Caco-2 (cell line): ENCODE results near the gene HOXD11. TPM values are rescaled to one million over a fixed set of nuclear protein-coding genes. Genes with fewer than 3 reads are reported as not detected.

ENCODE experiments used
- BruUV-seq: library from RNA; stranded (reverse); fragments of 400-500 nt; replicated peaks from 2 replicates; lab custom pipeline; 2021; lab: Mats Ljungman, UMichigan
- CTCF ChIA-PET: fragments of 300-600 bp; sonication (Branson Sonifier 250); formaldehyde crosslinking; loops from one replicate; lab custom pipeline; 2022; ENCODE audit warnings: antibody characterized with exemption; lab: Charles Lee
- POLR2A ChIA-PET: fragments of 300-600 bp; sonication (Branson Sonifier 250); formaldehyde crosslinking; loops from one replicate; lab custom pipeline; 2022; ENCODE audit warnings: antibody characterized with exemption; lab: Charles Lee
- DNase-seq, 2 experiments: peaks; one replicate each; pipeline versions ENCODE4 v3.0.0 to v3.0.0-alpha.2; 2020 to 2022
- H3K27me3 ChIP-seq: replicated peaks from 2 replicates; pipeline ENCODE4 v1.6.0; 2011; ENCODE audit warnings: low read length; ENCODE audit not compliant: control insufficient read depth, insufficient read depth
- H3K36me3 ChIP-seq: 2 replicates; pipeline ENCODE4 v1.5.1; 2011; ENCODE audit warnings: low read length; ENCODE audit not compliant: control insufficient read depth, insufficient read depth
- H3K4me1 ChIP-seq: fragments of 250-450 bp; sonication (Bioruptor Pico); 2 replicates; pipeline ENCODE4 v1.5.1; 2020; ENCODE audit warnings: mild to moderate bottlenecking
- H3K4me3 ChIP-seq: 2 replicates; pipeline ENCODE4 v1.5.1; 2011; ENCODE audit warnings: low read depth, mild to moderate bottlenecking, control low read depth, low read length
- H3K9me3 ChIP-seq: fragments of 250-450 bp; sonication (Bioruptor Pico); 2 replicates; pipeline ENCODE4 v1.5.1; 2020; ENCODE audit warnings: mild to moderate bottlenecking, moderate library complexity
- H3K27ac Mint-ChIP-seq: one replicate; pipeline ENCODE4 v1.8.0; 2022; ENCODE audit warnings: mixed read lengths; ENCODE audit not compliant: unreplicated experiment
- H3K27me3 Mint-ChIP-seq: one replicate; pipeline ENCODE4 v1.8.0; 2022; ENCODE audit warnings: mixed read lengths; ENCODE audit not compliant: insufficient read depth, unreplicated experiment
- H3K36me3 Mint-ChIP-seq: one replicate; pipeline ENCODE4 v1.8.0; 2022; ENCODE audit warnings: mild to moderate bottlenecking, mixed read lengths; ENCODE audit not compliant: insufficient read depth, unreplicated experiment
- H3K4me1 Mint-ChIP-seq: one replicate; pipeline ENCODE4 v1.8.0; 2022; ENCODE audit warnings: low read depth, mixed read lengths; ENCODE audit not compliant: unreplicated experiment
- H3K4me3 Mint-ChIP-seq: one replicate; pipeline ENCODE4 v1.8.0; 2022; ENCODE audit warnings: mild to moderate bottlenecking, moderate library complexity, mixed read lengths; ENCODE audit not compliant: unreplicated experiment
- H3K9me3 Mint-ChIP-seq: one replicate; pipeline ENCODE4 v1.8.0; 2022; ENCODE audit warnings: mixed read lengths; ENCODE audit not compliant: unreplicated experiment
- CTCF ChIP-seq, 2 experiments: fragments of 200-600 bp in 1 of 2; IDR thresholded peaks; 1 replicate in 1 of 2; 2 replicates in 1 of 2; pipeline versions ENCODE4 v1.5.1 to v1.8.0; 2011 to 2022; ENCODE audit warnings: antibody characterized with exemption in 1 of 2, control low read depth in 1 of 2, inconsistent platforms in 1 of 2, low read depth in 1 of 2, low read length in 1 of 2, mild to moderate bottlenecking in 1 of 2, moderate library complexity in 1 of 2; ENCODE audit not compliant: insufficient read depth in 1 of 2, severe bottlenecking in 1 of 2, unreplicated experiment in 1 of 2
- intact Hi-C: fragments of 100-400 bp; cut with micrococcal nuclease; formaldehyde crosslinking; loops from one replicate; pipeline ENCODE4 v1.10.0; 2022; ENCODE audit not compliant: unreplicated experiment
- total RNA-seq: library from RNA; stranded (reverse); gene quantifications from 2 replicates; pipeline ENCODE4 v1.2.3, GENCODE V29; 2022

The HOXD11 gene
- total RNA-seq, 1 experiment from 2014 or later: not detected

GRCh38 chr2:176092270-176093144 is 14.6 kb upstream of the HOXD11 start, which contains the start of gene HOXD13:
Gene HOXD13 (plus strand): TSS chr2:176092721. CDS start chr2:176092891, 170 bp downstream.
- H3K36me3 ChIP-seq: no peaks in the 10 kb centered on the region
- no peak for DNase-seq
- Mint-ChIP-seq H3K36me3 (no peaks in the 10 kb centered on the region), H3K9me3 (no peaks in the 10 kb centered on the region), H3K27ac (no peak within 1 kb of the TSS), H3K4me3 (peak within 1 kb of the TSS; percentile 68), H3K4me1 (no peaks in the 10 kb centered on the region), H3K27me3 (peaks cover 41% of the 10 kb centered on the region)
- H3K27me3 ChIP-seq: peaks cover 16% of the 10 kb centered on the region
- no peak for TF ChIP-seq CTCF (IDR thresholded peaks at IDR 0.05; ENCODE audit: insufficient read depth in 1 of 2, low read depth in 1 of 2, low read length in 1 of 2, severe bottlenecking in 1 of 2, unreplicated experiment in 1 of 2)
- H3K4me3 ChIP-seq: peak within 1 kb of the TSS; percentile 36
- H3K9me3 ChIP-seq: no peaks in the 10 kb centered on the region
- H3K4me1 ChIP-seq: peaks cover 9% of the 10 kb centered on the region
- intact Hi-C loops: loop anchor here (10.0 kb wide), 2 partner anchors 488 to 1058 kb away; no protein-coding TSS in a partner anchor
- no TSS peak for BruUV-seq
- CTCF ChIA-PET: no interaction called here
- POLR2A ChIA-PET: no interaction called here

- CTCF ChIA-PET: interaction anchor here (0.7 kb wide), 1 partner anchor 33 kb away, joined by 3 read pairs; no protein-coding TSS in a partner anchor
- Histone ChIP-seq H3K4me1 (peaks cover 15% of the 10 kb centered on the region), H3K27me3 (peaks cover 14% of the 10 kb centered on the region), H3K36me3 (no peaks in the 10 kb centered on the region), H3K4me3 (peak overlapping the region; percentile 36), H3K9me3 (no peaks in the 10 kb centered on the region)
- POLR2A ChIA-PET: no interaction called here
- H3K4me3 Mint-ChIP-seq: peak overlapping the region; percentile 68
- no peak for DNase-seq
- H3K4me1 Mint-ChIP-seq: no peaks in the 10 kb centered on the region
- no peaks in the 10 kb centered on the region for H3K36me3 Mint-ChIP-seq
- peaks cover 43% of the 10 kb centered on the region for H3K27me3 Mint-ChIP-seq
- intact Hi-C loops: loop anchor here (10.0 kb wide), 2 partner anchors 489 to 1059 kb away; no protein-coding TSS in a partner anchor
- TF ChIP-seq CTCF (IDR thresholded peaks at IDR 0.05; ENCODE audit: insufficient read depth in 1 of 2, low read depth in 1 of 2, low read length in 1 of 2, severe bottlenecking in 1 of 2, unreplicated experiment in 1 of 2): peak in 1 of 2 experiments; percentile 14
- H3K27ac Mint-ChIP-seq: no peak overlapping the region
- BruUV-seq: no TSS peak
- H3K9me3 Mint-ChIP-seq: no peaks in the 10 kb centered on the region
Observed at GRCh38 chr2:176093145-176093897, 13.8 kb upstream of the HOXD11 start.

GRCh38 chr2:176093898-176094249 is 13.2 kb upstream of the HOXD11 start:
- no peak overlapping the region for H3K27ac Mint-ChIP-seq
- intact Hi-C loops: loop anchor here (10.0 kb wide), 2 partner anchors 489 to 1059 kb away; no protein-coding TSS in a partner anchor
- Histone ChIP-seq H3K4me1 (peaks cover 13% of the 10 kb centered on the region), H3K4me3 (no peak overlapping the region), H3K27me3 (peaks cover 14% of the 10 kb centered on the region), H3K36me3 (no peaks in the 10 kb centered on the region), H3K9me3 (no peaks in the 10 kb centered on the region)
- no peak for TF ChIP-seq CTCF (IDR thresholded peaks at IDR 0.05; ENCODE audit: insufficient read depth in 1 of 2, low read depth in 1 of 2, low read length in 1 of 2, severe bottlenecking in 1 of 2, unreplicated experiment in 1 of 2)
- no peaks in the 10 kb centered on the region for H3K9me3 Mint-ChIP-seq
- POLR2A ChIA-PET: no interaction called here
- H3K4me1 Mint-ChIP-seq: no peaks in the 10 kb centered on the region
- DNase-seq: no peak
- H3K4me3 Mint-ChIP-seq: peak overlapping the region; percentile 68
- no peaks in the 10 kb centered on the region for H3K36me3 Mint-ChIP-seq
- CTCF ChIA-PET: interaction anchor here (0.7 kb wide), 1 partner anchor 32 kb away, joined by 3 read pairs; no protein-coding TSS in a partner anchor
- peaks cover 44% of the 10 kb centered on the region for H3K27me3 Mint-ChIP-seq
- no TSS peak for BruUV-seq
